Anterior cingulate cortex (tissue), 58 donors: ENCODE data around the gene PRKN.

Experiments
- DNase-seq, 58 donors: peaks; one replicate each; lab custom pipeline; 2025; lab: John Stamatoyannopoulos, UW

The PRKN gene

DNA sequence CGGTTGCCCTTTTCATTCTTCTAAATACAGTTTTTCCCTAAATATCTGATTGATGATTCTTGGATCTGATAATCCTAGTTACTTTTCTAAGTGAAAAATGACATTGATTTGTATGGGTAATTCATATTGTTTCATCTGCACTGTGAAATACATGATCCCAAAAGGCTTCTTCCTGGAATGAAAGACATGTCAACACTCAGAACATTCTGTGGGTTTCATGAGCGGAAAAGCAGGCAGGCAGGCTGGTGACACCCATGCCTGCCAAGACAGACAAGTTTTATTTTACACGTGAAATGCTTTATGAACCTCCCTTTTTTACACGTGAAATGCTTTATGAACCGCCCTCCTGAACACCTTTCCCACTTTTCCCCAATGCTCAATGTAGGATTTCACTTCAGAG, 105.0 kb downstream of the PRKN start:
- DNase-seq, result no peak

DNA sequence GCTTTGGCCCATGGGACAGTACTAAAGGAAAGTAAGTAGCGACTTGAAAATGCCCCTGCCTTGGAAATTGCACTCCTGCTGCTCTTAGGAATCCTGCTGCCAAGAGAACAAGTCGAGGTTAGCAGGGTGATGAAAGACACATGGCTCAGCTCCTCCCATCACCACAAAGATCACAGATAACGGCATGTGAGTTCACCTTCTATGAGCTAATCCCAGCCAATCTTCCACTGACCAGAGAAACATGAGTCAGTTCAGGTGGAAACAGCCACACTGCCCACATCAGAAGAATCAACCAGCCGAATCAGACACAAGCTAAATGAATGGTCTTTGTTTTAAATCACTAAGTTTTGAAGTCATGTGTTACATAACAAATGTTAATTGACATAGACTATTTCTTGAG, 106.3 kb downstream of the PRKN start:
- no peak for DNase-seq

DNA sequence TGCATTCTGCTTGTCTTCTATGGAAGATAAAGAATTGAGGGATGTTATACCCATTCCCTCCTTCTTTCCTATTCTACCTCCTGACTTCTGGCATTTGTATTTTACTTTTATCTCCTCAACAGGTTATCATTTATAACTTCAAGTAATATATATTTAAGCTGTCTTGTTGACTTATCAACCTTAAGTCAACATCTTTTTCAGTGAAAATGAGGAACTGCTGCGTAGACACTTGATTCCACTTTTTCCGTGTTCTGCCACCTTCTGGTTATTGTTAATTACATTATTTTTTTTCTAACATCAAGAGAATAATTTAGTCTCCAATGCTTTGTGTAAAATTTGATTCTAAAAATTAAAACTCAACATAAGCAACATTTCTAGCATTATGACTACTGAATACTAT, 107.5 kb downstream of the PRKN start:
- no peak for DNase-seq

DNA sequence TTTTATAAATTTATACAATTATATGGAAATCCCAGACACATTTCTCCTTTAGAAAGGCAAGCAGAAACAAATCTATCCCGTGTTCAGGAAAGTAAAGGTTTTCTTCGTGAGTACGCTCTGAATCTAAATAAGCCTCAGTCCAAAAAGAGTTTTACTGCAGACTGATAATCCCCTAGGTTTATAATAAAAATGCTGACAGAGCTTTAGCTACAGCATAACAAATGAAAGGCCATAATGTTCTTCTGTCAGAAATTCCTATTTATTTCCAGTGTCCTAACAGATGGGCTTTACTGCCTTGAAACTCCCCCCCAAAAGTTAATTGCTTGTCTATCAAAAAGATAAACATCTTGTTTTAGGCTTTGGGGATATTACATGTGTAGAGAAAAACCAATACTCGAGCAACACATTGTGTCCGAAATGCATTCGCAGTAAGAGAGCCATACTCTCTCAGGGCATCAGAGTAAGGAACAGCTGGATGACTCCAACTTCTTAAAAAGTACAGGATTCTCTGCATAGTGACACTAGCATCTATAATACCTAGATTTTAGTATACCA, 109.0 kb downstream of the PRKN start:
- DNase-seq, result no peak

DNA sequence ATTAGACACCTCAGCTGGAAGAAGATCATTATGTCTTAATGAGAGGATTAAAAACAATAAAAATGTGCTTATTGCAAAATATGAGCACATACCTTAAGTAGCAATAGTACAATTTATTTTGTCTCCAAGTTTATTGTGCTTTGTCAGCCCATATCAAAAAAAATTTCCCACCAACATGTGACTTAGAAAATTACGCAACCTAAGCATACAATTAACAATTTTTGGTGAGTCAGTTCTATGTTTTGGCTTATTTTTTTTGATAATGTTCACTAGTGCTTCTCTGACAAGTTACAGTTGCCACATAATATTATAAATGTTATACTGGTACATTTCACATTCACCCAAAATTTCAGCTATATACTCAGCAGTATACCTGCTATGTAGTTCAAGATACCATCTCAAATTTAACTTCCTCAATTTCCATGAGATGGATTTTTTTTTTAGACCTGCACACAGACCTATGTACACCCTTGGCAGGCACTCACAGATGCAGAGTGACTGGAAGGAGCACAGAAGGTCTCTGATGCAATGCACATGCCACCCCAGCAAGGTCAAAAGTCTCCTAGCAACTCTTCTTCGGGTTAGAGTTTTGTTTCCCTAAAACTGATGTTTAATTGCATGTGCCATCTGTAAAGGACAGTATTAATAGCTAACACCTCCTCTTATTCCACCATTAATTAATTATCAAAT, 112.4 kb downstream of the PRKN start:
- DNase-seq, result no peak

DNA sequence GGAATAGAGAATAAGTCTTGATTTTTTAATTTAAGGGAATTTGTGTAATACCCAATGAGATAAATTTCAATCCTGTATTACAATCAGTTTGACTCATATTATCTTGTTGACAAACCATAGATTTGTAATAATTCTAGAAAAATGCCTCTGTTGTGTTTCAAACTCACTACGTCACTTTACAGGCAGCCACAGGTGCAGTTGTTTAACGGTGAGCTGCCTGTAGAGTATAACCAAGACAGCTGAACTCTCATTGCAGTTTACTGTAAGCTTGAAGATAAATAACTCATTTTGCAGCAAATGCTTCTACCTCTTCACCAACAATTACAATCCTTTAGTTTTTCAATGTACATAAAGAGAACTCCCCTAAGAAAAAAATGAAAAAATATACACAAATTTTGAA, 114.3 kb downstream of the PRKN start:
- no peak for DNase-seq

DNA sequence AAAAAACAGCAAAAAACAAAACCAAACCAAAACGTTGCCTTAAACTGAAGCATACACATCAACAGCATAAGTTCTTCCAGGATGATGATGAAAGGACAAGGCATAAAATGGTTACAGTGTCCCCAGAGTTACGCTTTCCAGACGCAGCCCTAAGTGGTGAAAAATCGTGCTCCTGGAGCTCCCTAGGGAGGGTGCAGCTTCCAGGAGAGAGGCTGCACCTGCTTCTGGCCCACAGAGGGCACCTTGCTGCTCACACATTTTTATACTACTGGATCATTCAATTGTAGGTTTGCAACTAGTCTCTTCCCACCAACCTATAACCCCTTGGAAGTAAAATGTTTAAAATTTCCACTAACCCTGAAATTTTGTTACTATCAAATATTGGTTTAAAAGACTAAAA, 115.0 kb downstream of the PRKN start:
- DNase-seq, result no peak

DNA sequence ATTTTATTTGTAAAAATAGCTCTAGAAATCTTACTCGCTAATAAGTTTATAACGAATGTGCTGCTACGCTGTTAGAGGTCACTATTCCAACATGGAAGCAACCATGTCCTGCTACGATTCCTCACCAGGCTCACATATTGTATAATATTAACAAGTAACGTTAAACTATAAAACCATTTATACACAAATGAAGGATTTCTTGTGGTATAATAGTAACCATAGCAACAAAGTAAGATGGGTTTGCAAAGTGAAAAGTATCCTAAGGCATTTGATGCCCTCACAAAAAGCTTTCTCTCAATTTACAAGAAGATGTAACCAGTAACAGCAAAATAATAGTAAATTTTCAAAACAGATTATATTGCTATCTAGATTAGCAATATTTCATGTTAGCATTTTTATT, 117.2 kb downstream of the PRKN start:
- DNase-seq, result no peak

DNA sequence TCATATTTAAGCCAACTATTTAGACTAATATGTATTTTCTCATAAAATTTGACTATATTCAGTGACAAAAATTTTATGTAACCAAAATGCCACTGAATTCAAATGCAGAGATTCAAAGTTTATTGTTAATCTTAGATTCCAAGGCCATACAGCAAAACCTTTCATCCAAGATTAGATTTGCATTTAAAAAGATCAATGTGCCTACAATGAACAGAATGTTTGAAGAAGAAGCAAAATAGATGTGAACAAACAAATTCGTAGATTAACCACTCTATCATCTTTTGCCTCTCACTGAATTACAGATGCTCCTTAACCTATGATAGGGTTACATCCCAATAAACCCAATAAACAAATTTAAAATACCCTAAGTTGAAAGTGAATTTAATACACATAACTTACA, 121.7 kb downstream of the PRKN start:
- no peak for DNase-seq

DNA sequence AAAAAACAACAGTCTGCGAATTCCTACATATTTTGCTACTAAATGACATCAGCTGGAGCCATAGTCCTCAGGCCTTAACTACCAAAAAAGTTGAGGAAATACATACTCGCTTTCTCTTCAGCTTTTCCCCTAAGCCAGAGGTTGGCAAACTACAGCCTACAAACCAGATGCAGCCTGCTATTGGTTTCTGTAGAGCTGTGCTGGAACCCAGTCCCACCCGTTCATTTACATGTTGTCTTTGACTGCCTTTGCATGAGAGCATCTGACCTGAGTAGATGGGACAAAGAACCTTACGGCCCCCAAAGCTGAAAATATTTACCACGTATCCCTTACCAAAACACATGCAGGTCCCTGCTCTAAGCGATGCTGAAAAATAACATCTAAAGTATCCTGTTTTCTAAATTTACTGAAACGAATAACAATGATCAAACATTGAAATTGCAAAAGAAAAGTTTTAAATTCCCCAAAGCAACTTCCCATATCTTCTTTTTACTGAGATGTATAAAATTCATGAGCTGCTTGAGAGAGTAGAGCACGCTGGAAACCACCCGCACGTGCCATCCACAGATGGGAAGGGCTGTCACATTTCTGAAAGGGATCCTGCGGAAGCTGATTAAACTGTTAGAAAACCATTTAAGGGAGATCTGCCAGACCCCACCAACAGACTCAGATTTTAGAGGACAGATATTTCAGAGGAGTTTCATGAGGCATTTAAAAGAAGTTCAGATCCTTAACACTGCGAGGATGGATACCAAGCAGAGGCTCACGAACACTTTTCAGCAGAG, 124.1 kb downstream of the PRKN start:
- no peak for DNase-seq

DNA sequence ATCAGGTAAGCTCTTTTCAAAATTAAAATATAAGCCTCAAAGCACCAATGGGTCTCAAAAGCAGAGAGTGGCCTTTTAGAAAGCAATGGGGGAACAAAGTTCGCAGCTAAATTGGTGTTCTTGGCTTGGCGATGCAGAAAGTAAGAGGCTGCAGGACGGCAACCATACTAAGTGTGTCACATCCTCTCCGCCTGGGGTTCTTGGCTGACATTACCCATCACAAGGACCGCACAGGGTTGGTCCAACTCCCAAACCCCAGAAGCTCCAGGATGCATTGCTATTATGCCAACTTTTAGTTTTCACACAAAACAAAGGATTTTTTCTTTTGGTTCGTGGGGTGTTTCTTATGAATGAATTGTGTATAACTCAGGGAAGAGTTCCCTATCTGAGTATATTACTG, 124.8 kb downstream of the PRKN start:
- DNase-seq, result peak in 9 of 58 donors; percentile 1 to 26 (median 12)

DNA sequence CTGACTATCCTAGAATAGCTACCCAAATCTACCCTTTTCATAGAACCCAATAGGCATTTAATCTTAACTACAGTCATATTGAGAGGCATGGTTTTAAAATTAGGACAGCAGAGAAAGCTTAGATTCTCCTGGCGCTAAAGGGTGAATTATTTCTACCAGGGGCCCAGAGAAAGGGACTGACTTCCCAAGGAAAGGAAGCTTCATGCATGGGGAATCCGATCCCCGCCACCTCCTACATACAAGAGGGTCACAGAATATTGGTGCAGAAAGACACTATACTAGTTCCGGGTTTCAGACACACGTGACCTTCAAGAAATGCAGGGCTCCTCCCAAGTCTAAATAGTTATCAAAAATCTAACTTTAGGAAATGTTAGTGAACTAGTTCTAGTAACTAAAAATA, 130.9 kb downstream of the PRKN start:
- no peak for DNase-seq

DNA sequence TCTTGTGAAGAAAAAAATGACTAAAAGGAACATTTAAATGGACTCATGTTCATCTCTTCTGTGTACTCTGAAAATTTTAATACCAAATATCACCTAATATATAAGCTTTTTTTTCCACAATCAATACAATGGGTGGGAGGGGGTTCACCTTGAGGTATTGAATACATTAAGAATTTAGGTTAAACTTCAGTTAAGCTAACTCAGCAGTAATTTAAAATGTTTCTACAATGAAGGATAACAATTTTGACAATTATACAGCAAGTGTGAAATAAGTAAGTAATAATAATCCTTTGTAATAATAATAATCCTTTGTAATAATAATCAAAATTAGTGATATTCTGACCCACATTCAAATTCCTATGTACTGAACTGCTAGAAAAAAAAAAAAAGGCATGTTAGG, 136.0 kb downstream of the PRKN start:
- no peak for DNase-seq

DNA sequence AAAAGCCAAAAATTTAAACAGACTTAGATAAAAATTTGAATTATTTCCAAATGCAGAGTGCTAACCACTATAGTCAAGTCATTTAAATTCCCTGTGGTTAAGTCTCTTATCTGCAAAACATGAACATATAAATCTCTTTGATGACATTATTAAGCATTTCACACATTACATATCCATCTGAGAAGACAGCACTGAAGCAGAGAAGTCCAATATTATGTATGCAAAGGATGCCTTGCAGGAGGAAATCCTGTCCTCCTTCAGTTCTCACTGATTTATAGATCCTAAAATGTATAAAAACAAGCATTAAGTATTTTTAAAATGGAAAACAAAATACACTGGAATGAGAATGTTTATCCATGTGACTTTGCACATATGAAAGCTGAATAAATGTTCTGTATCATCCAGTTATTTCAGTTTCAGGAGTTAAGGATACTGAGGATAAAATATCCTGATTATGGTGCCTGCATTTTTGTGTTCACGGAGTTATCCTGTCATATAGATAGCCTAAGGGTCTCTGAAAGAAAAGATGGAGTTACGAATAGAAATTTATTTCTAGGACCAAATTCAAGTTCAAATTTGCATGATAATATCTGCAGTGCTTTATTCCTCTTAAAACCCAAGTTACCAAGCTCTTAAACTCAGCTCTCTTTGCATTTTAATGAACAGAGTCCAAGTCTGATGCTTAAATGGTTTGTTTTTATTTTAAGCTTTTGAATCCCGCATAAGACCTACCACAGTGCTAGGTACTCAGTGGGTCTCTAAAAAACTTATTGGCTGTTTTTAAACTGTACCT, 145.4 kb downstream of the PRKN start:
- DNase-seq, result no peak

DNA sequence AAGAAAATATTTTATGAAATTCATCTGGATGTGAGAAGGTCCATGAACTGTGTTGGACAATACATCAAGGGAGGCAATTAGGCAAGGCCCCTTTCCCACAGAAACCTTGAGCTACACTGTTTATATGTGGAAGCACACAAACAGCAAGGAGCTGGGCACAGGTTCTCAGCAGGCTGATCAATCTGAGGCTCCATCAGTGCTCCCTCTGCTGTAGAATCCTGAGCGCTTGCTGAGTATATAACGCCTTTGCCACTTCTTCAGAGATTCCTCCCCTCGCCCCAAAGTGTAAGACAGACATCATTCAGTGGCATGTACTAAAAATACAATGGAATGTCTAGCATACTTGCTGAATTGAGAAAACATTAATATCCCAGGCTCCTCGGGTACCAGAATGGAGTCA, 146.9 kb downstream of the PRKN start:
- DNase-seq, result no peak

DNA sequence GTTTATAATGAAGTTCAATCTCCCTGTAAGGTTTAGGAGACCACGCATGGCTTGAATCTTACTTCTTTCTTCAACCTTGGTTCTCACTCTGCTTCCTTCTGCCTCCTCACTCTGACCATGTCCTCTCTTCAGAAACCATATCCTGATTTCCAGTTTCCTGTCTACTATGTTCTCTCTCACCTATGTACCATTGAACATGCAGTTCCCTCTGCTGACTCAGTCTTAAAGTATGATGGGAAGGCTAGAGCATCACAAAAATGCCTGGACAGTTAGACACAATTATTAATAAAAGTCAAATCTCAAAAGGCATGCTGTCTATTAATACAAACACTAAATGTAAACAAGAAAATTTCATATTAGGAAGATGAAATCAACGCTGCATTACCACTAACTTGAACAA, 151.6 kb downstream of the PRKN start:
- DNase-seq, result no peak

DNA sequence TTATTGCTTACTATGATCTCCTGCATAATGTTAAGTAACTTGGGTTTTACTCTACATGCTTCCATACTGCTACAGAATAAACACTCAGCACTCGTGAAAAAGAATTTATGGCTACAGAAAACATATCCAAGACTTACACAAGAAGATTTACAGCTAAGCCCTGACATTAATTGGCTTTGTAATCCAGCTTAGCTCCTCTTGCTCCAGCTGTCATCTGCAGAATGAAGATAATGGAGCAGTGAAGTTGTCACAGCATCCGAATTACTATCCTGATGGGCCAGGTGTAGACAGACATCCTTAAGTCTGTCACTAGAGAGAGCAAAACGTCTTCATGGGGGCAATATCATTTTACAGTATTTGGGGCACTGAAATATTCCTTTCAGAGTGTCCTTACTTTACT, 155.3 kb downstream of the PRKN start:
- DNase-seq, result no peak

DNA sequence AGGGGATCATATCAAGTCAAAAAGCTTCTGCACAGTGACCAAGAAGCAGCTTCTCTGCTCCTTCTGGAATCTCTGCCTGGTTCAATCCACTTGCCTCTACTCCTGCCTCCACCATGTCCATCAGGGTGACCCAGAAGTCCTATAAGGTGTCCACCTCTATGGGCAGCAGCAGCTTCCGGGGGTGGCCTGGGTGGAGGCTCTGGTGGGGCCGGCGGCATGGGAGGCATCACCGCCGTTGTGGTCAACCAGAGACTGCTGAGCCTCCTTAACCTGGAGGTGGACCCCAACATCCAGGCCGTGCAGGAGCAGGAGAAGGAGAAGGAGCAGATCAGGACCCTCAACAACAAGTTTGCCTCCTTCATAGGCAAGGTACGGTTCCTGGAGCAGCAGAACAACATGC, 159.3 kb downstream of the PRKN start:
- DNase-seq, result no peak

DNA sequence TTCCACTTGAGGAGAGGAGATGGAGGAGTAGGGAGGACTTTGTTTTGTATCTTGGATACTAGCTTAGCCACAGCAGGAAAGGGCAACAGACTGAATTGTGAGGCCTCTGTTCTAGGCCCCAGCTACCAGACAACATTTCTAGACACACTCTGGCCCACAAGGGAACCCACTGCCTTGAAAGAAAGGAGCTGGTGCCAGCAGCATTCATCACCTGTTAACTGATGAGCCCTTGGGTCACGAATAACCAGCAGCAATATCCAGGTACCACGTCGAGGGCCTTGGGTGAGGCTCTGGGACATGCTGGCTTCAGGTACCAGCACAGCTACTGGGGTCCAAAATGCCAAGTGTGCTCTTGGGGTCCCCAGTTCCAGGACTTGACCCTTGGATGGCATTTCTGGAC, 165.5 kb downstream of the PRKN start:
- no peak for DNase-seq

DNA sequence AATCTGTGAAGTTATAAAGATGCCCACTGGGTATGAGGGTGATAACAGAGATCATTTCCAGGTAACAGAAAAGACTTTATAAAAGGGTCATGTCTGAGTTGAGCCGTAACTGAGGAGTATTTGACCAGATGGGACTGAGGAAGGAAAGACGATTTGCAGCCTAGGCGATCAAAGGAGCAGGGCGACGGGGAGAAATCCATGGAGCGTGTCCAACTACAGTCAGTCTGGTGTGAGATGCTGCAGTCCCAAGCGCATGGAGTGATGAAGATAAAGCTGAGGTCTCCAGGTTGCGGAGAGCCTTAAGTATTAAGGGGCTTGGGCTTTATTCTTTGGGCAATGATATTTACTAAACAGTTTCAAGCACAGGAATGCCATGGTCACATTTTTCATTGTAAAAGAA, 166.7 kb downstream of the PRKN start:
- no peak for DNase-seq

DNA sequence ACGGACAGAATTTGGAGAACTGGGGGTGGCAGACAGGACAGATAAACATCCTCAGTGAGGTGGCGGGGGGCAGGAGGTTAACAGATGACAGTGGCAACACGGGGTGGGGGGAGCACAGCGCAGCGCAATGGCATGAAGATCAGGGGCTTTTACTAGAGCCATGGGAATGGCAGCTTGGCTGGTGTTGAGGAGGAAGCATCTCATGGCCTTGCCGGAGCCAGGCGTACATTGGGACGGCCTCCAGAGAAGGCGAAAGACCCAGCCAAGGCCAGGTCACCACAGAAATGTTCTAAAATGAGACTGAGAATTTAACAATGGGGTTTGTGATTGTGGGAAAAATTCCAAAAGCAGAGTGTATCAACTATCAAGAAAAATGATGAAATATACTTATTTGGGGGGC, 173.0 kb downstream of the PRKN start:
- DNase-seq, result no peak
